HepG2 (cell line): ENCODE measurements around the gene SLC26A4. TPM values are rescaled to one million over a fixed set of nuclear protein-coding genes. Genes with fewer than 3 reads are reported as not detected.

Experiments
- BCL3 ChIP-seq: sonication (generic); formaldehyde crosslinking; IDR thresholded peaks from 2 replicates; pipeline ENCODE4 v1.5.1; 2020; ENCODE audit warnings: mild to moderate bottlenecking, missing genetic modification reagents, moderate library complexity
- DPF2 ChIP-seq: sonication (generic); formaldehyde crosslinking; IDR thresholded peaks from 2 replicates; pipeline ENCODE4 v1.4.0; 2020; ENCODE audit warnings: mild to moderate bottlenecking, low read depth, missing genetic modification reagents, borderline replicate concordance
- KLF16 ChIP-seq, 2 experiments: sonication (generic) in 1 of 2; formaldehyde crosslinking in 1 of 2; IDR thresholded peaks; 2 replicates each; pipeline versions ENCODE4 v1.6.1 to v1.8.0; 2016 to 2023; ENCODE audit warnings: missing genetic modification reagents in 2 of 2, missing compliant biosample characterization in 1 of 2
- NR2C2 ChIP-seq: sonication (generic); formaldehyde crosslinking; IDR thresholded peaks from 2 replicates; pipeline ENCODE4 v1.4.0; 2020; ENCODE audit warnings: missing genetic modification reagents, mild to moderate bottlenecking, moderate library complexity, borderline replicate concordance
- NR2F1 ChIP-seq, 2 experiments: fragments of 450-650 bp in 1 of 2; formaldehyde crosslinking in 1 of 2; IDR thresholded peaks; 2 replicates each; pipeline versions ENCODE4 v1.5.0 to v1.6.1; 2016 to 2020; ENCODE audit warnings: mild to moderate bottlenecking in 1 of 2, missing compliant biosample characterization in 1 of 2, missing genetic modification reagents in 1 of 2, moderate library complexity in 1 of 2
- REL ChIP-seq: sonication (generic); formaldehyde crosslinking; conservative IDR thresholded peaks from 2 replicates; pipeline ENCODE4 v1.8.0; 2022; ENCODE audit warnings: mild to moderate bottlenecking, missing genetic modification reagents, moderate library complexity
- SNAPC2 ChIP-seq: sonication (generic); formaldehyde crosslinking; IDR thresholded peaks from 2 replicates; pipeline ENCODE4 v1.8.1; 2022; ENCODE audit warnings: mild to moderate bottlenecking, missing genetic modification reagents
- ZNF512B ChIP-seq: sonication (generic); formaldehyde crosslinking; IDR thresholded peaks from 2 replicates; pipeline ENCODE4 v1.5.1; 2020; ENCODE audit warnings: missing genetic modification reagents, mild to moderate bottlenecking, borderline replicate concordance
- ZNF574 ChIP-seq: sonication (generic); formaldehyde crosslinking; IDR thresholded peaks from 2 replicates; pipeline ENCODE4 v1.4.0; 2020; ENCODE audit warnings: missing genetic modification reagents
- polyA plus RNA-seq, 8 experiments: library from polyadenylated mRNA; depleted of rRNA in 3 of 8; stranded (reverse) in 7 of 8; unstranded in 1 of 8; fragments of >200 nt; fragmentation: Illumina TruSeq in 4 of 8; extraction: Trizol in 4 of 8; gene quantifications; 2 replicates each; pipeline versions ENCODE4 v1.2.1 to v1.2.3, GENCODE V29; 2011 to 2016; ENCODE audit warnings: low read depth in 4 of 8, missing spikeins in 1 of 8, mixed read lengths in 1 of 8; ENCODE audit not compliant: insufficient read depth in 1 of 8
- total RNA-seq, 5 experiments: library from RNA; depleted of rRNA; stranded (reverse); fragments of >200 nt; fragmentation: Illumina TruSeq; extraction: Trizol; gene quantifications; 2 replicates each; pipeline ENCODE4 v1.2.3, GENCODE V29; 2016; ENCODE audit warnings: low read depth in 1 of 5
- TF ChIP-seq, protein P1 (sequence below): sonication (generic); formaldehyde crosslinking; IDR thresholded peaks from 2 replicates; pipeline ENCODE4 v1.5.0; 2020; ENCODE audit warnings: mild to moderate bottlenecking, missing genetic modification reagents
- TF ChIP-seq, protein P2 (sequence below): sonication (generic); formaldehyde crosslinking; IDR thresholded peaks from 2 replicates; pipeline ENCODE4 v1.4.0; 2020; ENCODE audit warnings: mild to moderate bottlenecking, missing genetic modification reagents
- TF ChIP-seq, protein P3 (sequence below): IDR thresholded peaks from 2 replicates; pipeline ENCODE4 v1.6.1; 2016; ENCODE audit warnings: missing biosample characterization, missing genetic modification reagents, low read depth
- TF ChIP-seq, protein P4 (sequence below): fragments of 450-650 bp; IDR thresholded peaks from 2 replicates; pipeline ENCODE4 v1.6.1; 2016

SLC26A4 gene
- total and polyA plus RNA-seq, 2 of the 13 experiments (the other 11 are each of a cell fraction or from before 2014, with no cell fraction given), result 0.08 to 0.11 TPM

GRCh38 chr7:107661081-107661864, 645 bp downstream of the SLC26A4 start (continued):
- TF ChIP-seq, protein P1, sequence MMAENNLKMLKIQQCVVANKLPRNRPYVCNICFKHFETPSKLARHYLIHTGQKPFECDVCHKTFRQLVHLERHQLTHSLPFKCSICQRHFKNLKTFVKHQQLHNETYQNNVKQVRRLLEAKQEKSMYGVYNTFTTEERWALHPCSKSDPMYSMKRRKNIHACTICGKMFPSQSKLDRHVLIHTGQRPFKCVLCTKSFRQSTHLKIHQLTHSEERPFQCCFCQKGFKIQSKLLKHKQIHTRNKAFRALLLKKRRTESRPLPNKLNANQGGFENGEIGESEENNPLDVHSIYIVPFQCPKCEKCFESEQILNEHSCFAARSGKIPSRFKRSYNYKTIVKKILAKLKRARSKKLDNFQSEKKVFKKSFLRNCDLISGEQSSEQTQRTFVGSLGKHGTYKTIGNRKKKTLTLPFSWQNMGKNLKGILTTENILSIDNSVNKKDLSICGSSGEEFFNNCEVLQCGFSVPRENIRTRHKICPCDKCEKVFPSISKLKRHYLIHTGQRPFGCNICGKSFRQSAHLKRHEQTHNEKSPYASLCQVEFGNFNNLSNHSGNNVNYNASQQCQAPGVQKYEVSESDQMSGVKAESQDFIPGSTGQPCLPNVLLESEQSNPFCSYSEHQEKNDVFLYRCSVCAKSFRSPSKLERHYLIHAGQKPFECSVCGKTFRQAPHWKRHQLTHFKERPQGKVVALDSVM (CRISPR knock-in tag), result no peak
- TF ChIP-seq, protein P2, sequence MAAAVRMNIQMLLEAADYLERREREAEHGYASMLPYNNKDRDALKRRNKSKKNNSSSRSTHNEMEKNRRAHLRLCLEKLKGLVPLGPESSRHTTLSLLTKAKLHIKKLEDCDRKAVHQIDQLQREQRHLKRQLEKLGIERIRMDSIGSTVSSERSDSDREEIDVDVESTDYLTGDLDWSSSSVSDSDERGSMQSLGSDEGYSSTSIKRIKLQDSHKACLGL (CRISPR knock-in tag), result peak; percentile 43; the same call in 1 of the 2 replicates
- TF ChIP-seq, protein P3, sequence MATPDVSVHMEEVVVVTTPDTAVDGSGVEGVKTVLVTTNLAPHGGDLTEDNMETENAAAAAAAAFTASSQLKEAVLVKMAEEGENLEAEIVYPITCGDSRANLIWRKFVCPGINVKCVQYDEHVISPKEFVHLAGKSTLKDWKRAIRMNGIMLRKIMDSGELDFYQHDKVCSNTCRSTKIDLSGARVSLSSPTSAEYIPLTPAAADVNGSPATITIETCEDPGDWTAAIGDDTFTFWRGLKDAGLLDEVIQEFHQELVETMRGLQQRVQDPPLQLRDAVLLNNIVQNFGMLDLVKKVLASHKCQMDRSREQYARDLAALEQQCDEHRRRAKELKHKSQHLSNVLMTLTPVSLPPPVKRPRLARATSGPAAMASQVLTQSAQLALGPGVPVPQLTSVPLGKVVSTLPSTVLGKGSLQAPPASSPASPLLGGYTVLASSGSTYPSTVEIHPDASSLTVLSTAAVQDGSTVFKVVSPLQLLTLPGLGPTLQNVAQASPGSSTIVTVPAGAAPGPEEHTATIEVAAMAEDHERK (CRISPR knock-in tag), result no peak
- no peak for TF ChIP-seq NR2C2 (CRISPR knock-in tag)
- TF ChIP-seq, protein P4, sequence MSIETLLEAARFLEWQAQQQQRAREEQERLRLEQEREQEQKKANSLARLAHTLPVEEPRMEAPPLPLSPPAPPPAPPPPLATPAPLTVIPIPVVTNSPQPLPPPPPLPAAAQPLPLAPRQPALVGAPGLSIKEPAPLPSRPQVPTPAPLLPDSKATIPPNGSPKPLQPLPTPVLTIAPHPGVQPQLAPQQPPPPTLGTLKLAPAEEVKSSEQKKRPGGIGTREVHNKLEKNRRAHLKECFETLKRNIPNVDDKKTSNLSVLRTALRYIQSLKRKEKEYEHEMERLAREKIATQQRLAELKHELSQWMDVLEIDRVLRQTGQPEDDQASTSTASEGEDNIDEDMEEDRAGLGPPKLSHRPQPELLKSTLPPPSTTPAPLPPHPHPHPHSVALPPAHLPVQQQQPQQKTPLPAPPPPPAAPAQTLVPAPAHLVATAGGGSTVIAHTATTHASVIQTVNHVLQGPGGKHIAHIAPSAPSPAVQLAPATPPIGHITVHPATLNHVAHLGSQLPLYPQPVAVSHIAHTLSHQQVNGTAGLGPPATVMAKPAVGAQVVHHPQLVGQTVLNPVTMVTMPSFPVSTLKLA, result no peak
- no peak for TF ChIP-seq SNAPC2 (CRISPR knock-in tag)
- no peak for TF ChIP-seq DPF2 (CRISPR knock-in tag)
- no peak for TF ChIP-seq ZNF512B (CRISPR knock-in tag)
- TF ChIP-seq BCL3 (CRISPR knock-in tag), result no peak
- no peak for TF ChIP-seq NR2F1 (CRISPR knock-in tag; IDR thresholded peaks at IDR 0.05)
- no peak for TF ChIP-seq REL (CRISPR knock-in tag)
- peak; percentile 46; the same call in 1 of the 2 replicates for TF ChIP-seq ZNF574 (CRISPR knock-in tag)
- TF ChIP-seq KLF16 (CRISPR knock-in tag; IDR thresholded peaks at IDR 0.05), result no peak
